Smooth muscle cell (in vitro differentiated cells): ENCODE measurements around the gene POGZ. TPM values are rescaled to one million over a fixed set of nuclear protein-coding genes. Genes with fewer than 3 reads are reported as not detected.

Source experiments
- DNase-seq: peaks from one replicate; lab custom pipeline; 2025; ENCODE audit not compliant: unreplicated experiment; lab: John Stamatoyannopoulos, UW
- H2AFZ ChIP-seq: fragments of 200-600 bp; sonication (generic); 2 replicates; pipeline ENCODE4 v1.6.0; 2016; ENCODE audit warnings: antibody characterized with exemption, low read depth, mild to moderate bottlenecking
- H3F3A ChIP-seq: fragments of 200-600 bp; sonication (generic); 2 replicates; pipeline ENCODE4 v1.6.0; 2017; ENCODE audit warnings: antibody characterized with exemption, low read depth
- H3K27ac ChIP-seq: fragments of 200-600 bp; sonication (generic); 2 replicates; pipeline ENCODE4 v1.5.1; 2016; ENCODE audit warnings: low read depth, mild to moderate bottlenecking
- H3K27me3 ChIP-seq: fragments of 200-600 bp; sonication (generic); 2 replicates; pipeline ENCODE4 v1.6.1; 2016; ENCODE audit warnings: low read depth, mild to moderate bottlenecking
- H3K36me3 ChIP-seq: fragments of 200-600 bp; sonication (generic); 2 replicates; pipeline ENCODE4 v1.5.1; 2016; ENCODE audit warnings: low read depth
- H3K4me1 ChIP-seq: fragments of 200-600 bp; sonication (generic); 2 replicates; pipeline ENCODE4 v1.5.1; 2016; ENCODE audit warnings: low read depth
- H3K4me2 ChIP-seq: fragments of 200-600 bp; sonication (generic); 2 replicates; pipeline ENCODE4 v1.6.0; 2016; ENCODE audit warnings: mild to moderate bottlenecking
- H3K4me3 ChIP-seq: fragments of 200-600 bp; sonication (generic); 2 replicates; pipeline ENCODE4 v1.5.1; 2016; ENCODE audit warnings: mild to moderate bottlenecking
- H3K79me2 ChIP-seq: fragments of 200-600 bp; sonication (generic); 2 replicates; pipeline ENCODE4 v1.6.0; 2016; ENCODE audit warnings: low read depth, mild to moderate bottlenecking
- H3K9ac ChIP-seq: fragments of 200-600 bp; sonication (generic); 2 replicates; pipeline ENCODE4 v1.6.0; 2016; ENCODE audit warnings: low read depth
- H3K9me3 ChIP-seq: fragments of 200-600 bp; sonication (generic); replicated peaks from 2 replicates; pipeline ENCODE4 v1.5.1; 2016; ENCODE audit warnings: low read depth
- H4K20me1 ChIP-seq: fragments of 200-600 bp; sonication (generic); 2 replicates; pipeline ENCODE4 v1.6.0; 2016; ENCODE audit warnings: low read depth
- WGBS: methylation state at CpG from one replicate; pipeline ENCODE4 v1.1.7; 2016; ENCODE audit warnings: low lambda C conversion rate; 5-methylcytosine and 5-hydroxymethylcytosine counted together
- polyA plus RNA-seq: library from polyadenylated mRNA; unstranded; fragments of >200 nt; fragmentation: Nextera tagmentation; extraction: Ambion mirVana; gene quantifications from 2 replicates; pipeline ENCODE4 v1.2.1, GENCODE V29; 2016
- total RNA-seq: library from RNA; depleted of rRNA; stranded (reverse); fragments of >200 nt; gene quantifications from 2 replicates; pipeline ENCODE4 v1.2.3, GENCODE V29; 2014
- TF ChIP-seq, protein P1 (sequence below): fragments of 200-600 bp; sonication (generic); IDR thresholded peaks from 2 replicates; pipeline ENCODE4 v1.5.1; 2017; ENCODE audit warnings: borderline replicate concordance, mild to moderate bottlenecking, antibody characterized with exemption; ENCODE audit not compliant: insufficient read depth, poor library complexity, severe bottlenecking

POGZ gene
- total and polyA plus RNA-seq, 2 experiments from 2014 or later: 20.5 to 40.9 TPM

DNA sequence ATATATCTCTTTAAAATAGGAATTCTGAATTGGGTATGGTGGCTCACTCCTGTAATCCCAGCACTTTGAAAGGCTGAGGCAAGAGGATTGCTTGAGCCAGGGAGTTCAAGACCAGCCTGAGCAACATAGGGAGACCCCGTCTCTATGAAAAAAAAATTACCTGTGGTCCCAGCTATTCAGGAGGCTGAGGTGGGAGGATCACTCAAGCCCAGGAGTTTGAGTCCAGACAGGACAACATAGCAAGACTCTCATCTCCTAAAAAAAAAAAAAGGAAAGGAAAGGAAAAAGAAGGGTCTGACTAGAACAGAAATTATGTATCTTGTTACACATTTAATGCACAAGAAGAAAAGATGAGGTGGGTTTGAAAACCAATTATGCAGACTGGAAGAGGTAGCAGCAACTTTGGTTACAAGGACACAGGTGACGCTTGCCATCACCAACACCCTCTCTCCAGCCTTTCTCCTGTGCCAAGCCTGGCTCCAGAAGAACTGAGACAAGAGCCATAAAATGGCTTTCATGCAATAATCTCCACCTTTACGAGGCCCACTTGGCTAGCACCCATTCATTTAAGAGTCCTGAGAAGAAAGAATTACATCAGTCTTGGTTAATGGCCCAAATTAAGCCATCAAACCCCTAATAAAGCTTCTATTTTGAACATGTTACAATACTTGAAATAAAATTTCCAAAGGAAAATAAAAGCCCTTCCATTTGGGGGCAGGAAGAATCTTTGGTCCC lies 82.0 kb downstream of the POGZ start:
- Histone ChIP-seq H3K4me2 (no peak overlapping the region), H4K20me1 (no peaks in the 10 kb centered on the region), H3K27ac (no peak overlapping the region), H3K79me2 (no peaks in the 10 kb centered on the region), H2AFZ (no peak overlapping the region), H3K9ac (no peak overlapping the region), H3K36me3 (no peaks in the 10 kb centered on the region), H3K27me3 (no peaks in the 10 kb centered on the region), H3F3A (no peaks in the 10 kb centered on the region), H3K9me3 (no peaks in the 10 kb centered on the region), H3K4me1 (peaks cover 7% of the 10 kb centered on the region), H3K4me3 (no peak overlapping the region)
- WGBS: 87% methylated on average over 3 of the region's 3 CpGs
- no peak for DNase-seq
- TF ChIP-seq, protein P1, sequence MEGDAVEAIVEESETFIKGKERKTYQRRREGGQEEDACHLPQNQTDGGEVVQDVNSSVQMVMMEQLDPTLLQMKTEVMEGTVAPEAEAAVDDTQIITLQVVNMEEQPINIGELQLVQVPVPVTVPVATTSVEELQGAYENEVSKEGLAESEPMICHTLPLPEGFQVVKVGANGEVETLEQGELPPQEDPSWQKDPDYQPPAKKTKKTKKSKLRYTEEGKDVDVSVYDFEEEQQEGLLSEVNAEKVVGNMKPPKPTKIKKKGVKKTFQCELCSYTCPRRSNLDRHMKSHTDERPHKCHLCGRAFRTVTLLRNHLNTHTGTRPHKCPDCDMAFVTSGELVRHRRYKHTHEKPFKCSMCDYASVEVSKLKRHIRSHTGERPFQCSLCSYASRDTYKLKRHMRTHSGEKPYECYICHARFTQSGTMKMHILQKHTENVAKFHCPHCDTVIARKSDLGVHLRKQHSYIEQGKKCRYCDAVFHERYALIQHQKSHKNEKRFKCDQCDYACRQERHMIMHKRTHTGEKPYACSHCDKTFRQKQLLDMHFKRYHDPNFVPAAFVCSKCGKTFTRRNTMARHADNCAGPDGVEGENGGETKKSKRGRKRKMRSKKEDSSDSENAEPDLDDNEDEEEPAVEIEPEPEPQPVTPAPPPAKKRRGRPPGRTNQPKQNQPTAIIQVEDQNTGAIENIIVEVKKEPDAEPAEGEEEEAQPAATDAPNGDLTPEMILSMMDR: no peak

DNA sequence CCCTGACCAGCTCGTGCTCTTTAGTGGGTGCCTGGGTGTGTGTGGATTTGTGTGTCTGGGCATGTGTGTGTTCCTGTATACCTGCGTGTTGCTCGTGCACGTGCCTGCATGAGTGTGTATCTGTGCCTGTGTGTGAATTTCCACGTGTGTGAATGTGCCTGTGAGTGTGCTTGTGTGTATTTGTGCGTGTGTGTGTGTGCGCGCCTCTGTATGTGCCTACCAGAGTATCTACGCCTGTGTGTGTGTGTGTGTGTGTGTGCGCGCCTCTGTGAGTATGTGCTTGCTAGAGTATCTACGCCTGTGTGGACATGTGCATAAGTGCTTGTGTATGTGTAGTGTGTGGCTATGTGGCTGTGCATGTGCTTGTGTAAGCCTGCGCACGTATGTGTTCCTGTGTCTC lies 86.1 kb downstream of the POGZ start:
- no peak overlapping the region for H2AFZ ChIP-seq
- no peaks in the 10 kb centered on the region for H3K9me3 ChIP-seq
- no peak overlapping the region for H3K4me2 ChIP-seq
- no peaks in the 10 kb centered on the region for H4K20me1 ChIP-seq
- no peak overlapping the region for H3K9ac ChIP-seq
- peaks cover 4% of the 10 kb centered on the region for H3K79me2 ChIP-seq
- H3K4me3 ChIP-seq: no peak overlapping the region
- WGBS: 98% methylated on average over 14 of the region's 14 CpGs
- no peaks in the 10 kb centered on the region for H3K27me3 ChIP-seq
- peaks cover 23% of the 10 kb centered on the region for H3K4me1 ChIP-seq
- no peaks in the 10 kb centered on the region for H3K36me3 ChIP-seq
- TF ChIP-seq, protein P1: no peak
- no peak for DNase-seq
- H3K27ac ChIP-seq: no peak overlapping the region
- H3F3A ChIP-seq: no peaks in the 10 kb centered on the region

DNA sequence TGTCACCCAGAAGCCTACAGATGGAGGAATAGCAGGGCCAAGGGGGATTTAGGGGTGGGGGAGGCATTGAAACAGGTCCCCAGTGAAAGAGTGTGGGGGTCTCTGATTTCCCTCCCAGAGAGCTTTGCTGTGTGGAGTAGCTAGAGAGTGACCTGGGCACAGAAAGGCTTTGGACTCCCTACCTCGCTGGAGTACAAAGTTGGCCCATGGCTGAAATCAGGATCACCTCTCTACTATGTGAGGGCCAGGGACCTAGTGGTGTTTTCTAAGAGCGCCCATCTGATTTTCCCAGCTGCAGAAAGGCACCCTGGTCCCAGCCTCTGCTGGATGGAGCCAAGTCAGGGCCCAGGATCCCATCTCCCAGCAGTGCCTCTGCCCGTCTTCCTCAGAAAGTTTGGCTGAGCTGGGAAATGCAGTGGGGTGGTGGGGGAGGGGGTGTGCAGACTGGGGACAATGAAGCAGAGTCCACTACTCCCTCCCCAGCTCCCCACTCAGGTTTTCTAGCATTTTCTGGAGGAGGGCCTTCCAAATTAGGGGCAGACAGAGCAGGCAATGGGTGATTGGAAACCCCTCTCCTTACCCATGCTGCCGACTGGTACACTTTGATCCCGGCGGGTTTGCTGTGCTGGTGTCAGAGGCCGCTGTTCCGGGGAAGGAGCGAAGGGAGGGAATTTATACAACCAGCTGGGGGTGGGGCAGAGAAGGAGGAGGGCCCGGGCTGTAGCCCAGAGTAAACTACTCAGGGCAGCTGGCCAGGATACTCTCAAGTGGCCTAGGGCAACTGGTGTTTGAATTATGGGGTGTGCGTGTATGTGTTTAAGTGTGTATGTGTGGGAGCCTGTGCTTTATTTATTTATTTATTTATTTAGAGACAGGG lies 87.0 kb downstream of the POGZ start, which contains the start of gene SELENBP1:
TSS of gene SELENBP1 (minus strand) at position 648 of the 877 bp plus-strand sequence. CDS start at position 584, 64 bp downstream.
- Histone ChIP-seq H3K4me3 (peak within 1 kb of the TSS; percentile 52), H4K20me1 (no peaks in the 10 kb centered on the region), H2AFZ (peak within 1 kb of the TSS; percentile 61), H3K9me3 (no peaks in the 10 kb centered on the region), H3K9ac (peak within 1 kb of the TSS; percentile 66), H3K79me2 (peaks cover 4% of the 10 kb centered on the region), H3K4me2 (peak within 1 kb of the TSS; percentile 86), H3K36me3 (no peaks in the 10 kb centered on the region), H3K4me1 (peaks cover 23% of the 10 kb centered on the region), H3K27me3 (no peaks in the 10 kb centered on the region), H3K27ac (peak within 1 kb of the TSS; percentile 44), H3F3A (no peaks in the 10 kb centered on the region)
- WGBS: 20% methylated on average over 11 of the region's 11 CpGs
- TF ChIP-seq, protein P1: no peak
- DNase-seq: peak; percentile 20
